Neutrophil (primary cell): ENCODE measurements around the gene PLEK.

ENCODE experiments used
- H3K27ac ChIP-seq: fragments of 200-600 bp; sonication (generic); 2 replicates; pipeline ENCODE4 v1.5.1; 2016; ENCODE audit warnings: mild to moderate bottlenecking, moderate library complexity
- H3K27me3 ChIP-seq: fragments of 200-600 bp; sonication (generic); 2 replicates; pipeline ENCODE4 v1.6.0; 2016; ENCODE audit warnings: mild to moderate bottlenecking
- H3K36me3 ChIP-seq: fragments of 200-600 bp; sonication (generic); 2 replicates; pipeline ENCODE4 v1.5.1; 2017
- H3K4me1 ChIP-seq, 2 experiments: fragments of 200-600 bp in 1 of 2; sonication (generic) in 1 of 2; 1 replicate in 1 of 2; 2 replicates in 1 of 2; pipeline versions ENCODE4 v1.5.1 to v1.6.1; 2013 to 2016; ENCODE audit warnings: low read depth in 1 of 2, low read length in 1 of 2, mild to moderate bottlenecking in 1 of 2, moderate library complexity in 1 of 2; ENCODE audit not compliant: control insufficient read depth in 1 of 2, insufficient read depth in 1 of 2
- H3K4me3 ChIP-seq, 2 experiments: fragments of 200-600 bp in 1 of 2; sonication (generic) in 1 of 2; 1 replicate in 1 of 2; 2 replicates in 1 of 2; pipeline ENCODE4 v1.5.1; 2013 to 2016; ENCODE audit warnings: low read depth in 1 of 2, low read length in 1 of 2, mild to moderate bottlenecking in 1 of 2, moderate library complexity in 1 of 2
- H3K9me3 ChIP-seq: fragments of 200-600 bp; sonication (generic); 2 replicates; pipeline ENCODE4 v1.5.1; 2016
- CTCF ChIP-seq: fragments of 200-600 bp; sonication (generic); IDR thresholded peaks from 2 replicates; pipeline ENCODE4 v1.5.1; 2016; ENCODE audit warnings: antibody characterized with exemption

PLEK gene

GRCh38 chr2:68365087-68365486 is at the start of gene PLEK:
Gene PLEK, plus strand, starts transcription at chr2:68365282. Its CDS starts 70 bp downstream, at chr2:68365352.
- Histone ChIP-seq H3K27ac (peak within 1 kb of the TSS; percentile 97), H3K36me3 (peaks cover 11% of the 10 kb centered on the region), H3K27me3 (no peaks in the 10 kb centered on the region), H3K9me3 (no peaks in the 10 kb centered on the region), H3K4me3 (peak within 1 kb of the TSS; percentile 96 to 98), H3K4me1 (peaks cover 64 to 71% of the 10 kb centered on the region in 2 experiments)
- peak; percentile 18 for TF ChIP-seq CTCF

- no peak for TF ChIP-seq CTCF
- H3K9me3 ChIP-seq, result no peaks in the 10 kb centered on the region
- no peak overlapping the region for H3K27ac ChIP-seq
- no peaks in the 10 kb centered on the region for H3K36me3 ChIP-seq
- H3K4me1 ChIP-seq, result peaks cover 15 to 20% of the 10 kb centered on the region in 2 experiments
- peaks cover 41% of the 10 kb centered on the region for H3K27me3 ChIP-seq
- no peak overlapping the region for H3K4me3 ChIP-seq
These were observed 49.0 kb upstream of the PLEK start for GRCh38 chr2:68316111-68316510.

GRCh38 chr2:68317971-68318913 is 46.8 kb upstream of the PLEK start:
- Histone ChIP-seq H3K4me3 (peak overlapping the region; percentile 51 to 72), H3K27me3 (peaks cover 55% of the 10 kb centered on the region), H3K36me3 (no peaks in the 10 kb centered on the region), H3K27ac (no peak overlapping the region), H3K9me3 (no peaks in the 10 kb centered on the region), H3K4me1 (peaks cover 15 to 20% of the 10 kb centered on the region in 2 experiments)
- TF ChIP-seq CTCF, result no peak

- Histone ChIP-seq H3K9me3 (no peaks in the 10 kb centered on the region), H3K4me1 (peaks cover 15 to 20% of the 10 kb centered on the region in 2 experiments), H3K4me3 (peak overlapping the region; percentile 51 to 72), H3K27ac (no peak overlapping the region), H3K36me3 (no peaks in the 10 kb centered on the region), H3K27me3 (peaks cover 55% of the 10 kb centered on the region)
- TF ChIP-seq CTCF, result no peak
These were observed 46.1 kb upstream of the PLEK start for GRCh38 chr2:68318914-68319397.

GRCh38 chr2:68319398-68320117 is 45.5 kb upstream of the PLEK start, which contains the start of gene CNRIP1:
Gene CNRIP1, minus strand, starts transcription at chr2:68319949. Its CDS starts 549 bp downstream, at chr2:68319400.
- H3K4me3 ChIP-seq, result peak within 1 kb of the TSS; percentile 51 to 72
- peaks cover 55% of the 10 kb centered on the region for H3K27me3 ChIP-seq
- TF ChIP-seq CTCF, result no peak
- no peaks in the 10 kb centered on the region for H3K9me3 ChIP-seq
- H3K4me1 ChIP-seq, result peaks cover 15 to 20% of the 10 kb centered on the region in 2 experiments
- H3K36me3 ChIP-seq, result no peaks in the 10 kb centered on the region
- H3K27ac ChIP-seq, result no peak within 1 kb of the TSS
